CD4-positive, alpha-beta T cell treated with Interferon gamma for 1 hour (primary cell): Measurements from ENCODE around the gene SYCP3.
A peak's percentile ranks its signal among the peaks of the same experiment; 100 is the strongest.

Source experiments
- DNase-seq: peaks from one replicate; pipeline ENCODE4 v3.0.0-alpha.2; 2020

SYCP3 gene

DNA sequence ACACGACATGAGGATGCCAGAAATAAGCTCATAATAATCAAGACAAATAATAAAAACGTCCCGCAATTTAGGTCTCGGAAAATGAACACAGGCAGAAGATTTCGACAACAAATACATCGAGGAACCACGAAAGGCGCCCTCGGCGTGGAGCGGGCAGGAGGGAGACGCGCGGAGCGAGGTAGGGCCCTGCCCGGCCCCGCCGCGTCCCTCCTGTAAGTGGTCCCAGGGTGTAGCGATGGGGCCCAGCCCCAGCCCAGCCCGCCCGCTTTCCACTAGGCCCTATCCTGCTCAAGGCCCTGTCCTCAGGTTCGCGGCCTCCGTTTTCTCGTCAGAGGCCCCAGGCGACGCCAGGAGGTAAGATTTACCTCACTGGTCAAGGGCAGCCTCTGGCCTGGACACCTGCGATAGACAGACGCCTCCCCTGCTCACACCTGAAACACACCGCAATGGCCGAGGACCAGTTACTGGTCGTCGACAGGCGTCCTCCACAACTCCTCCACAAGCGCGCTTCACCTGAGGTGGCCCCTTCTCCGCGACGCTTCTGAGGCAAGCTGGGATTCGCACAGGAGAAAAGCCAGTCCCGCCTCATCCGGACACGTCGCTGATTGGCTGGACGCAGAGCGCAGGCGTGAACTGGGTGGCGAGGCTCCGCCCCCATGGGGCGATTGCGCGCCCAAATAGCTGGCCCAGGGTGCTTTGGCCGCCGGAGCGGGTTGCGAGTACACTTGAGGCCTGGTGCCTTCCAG, at the start of gene SYCP3:
Gene SYCP3, minus strand, starts transcription at position 543 of the 746 bp plus-strand sequence. CDS start 1,527 bp downstream, outside the sequence.
- no peak for DNase-seq

DNA sequence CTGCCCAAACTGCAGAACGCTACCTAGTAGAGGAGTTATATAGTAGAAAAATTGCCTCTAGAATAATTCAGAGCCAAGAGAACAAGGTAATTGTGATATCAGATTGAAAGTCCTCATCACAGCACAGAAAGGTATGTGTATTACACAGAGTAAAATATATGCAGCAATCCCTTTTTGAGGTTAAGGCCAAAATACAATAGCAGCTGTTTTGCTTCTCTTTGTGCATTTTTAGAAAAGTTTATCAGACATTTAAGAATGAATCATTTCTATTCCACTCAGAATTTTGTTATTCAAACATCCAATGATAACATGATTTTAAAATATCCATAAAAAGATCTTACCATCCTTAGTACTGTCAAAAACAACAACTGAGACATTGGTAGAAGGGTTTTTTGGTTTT, 46.4 kb upstream of the SYCP3 start:
- DNase-seq = no peak

GRCh38 chr12:101784376-101784775, 45.1 kb upstream of the SYCP3 start:
- DNase-seq = no peak

DNA sequence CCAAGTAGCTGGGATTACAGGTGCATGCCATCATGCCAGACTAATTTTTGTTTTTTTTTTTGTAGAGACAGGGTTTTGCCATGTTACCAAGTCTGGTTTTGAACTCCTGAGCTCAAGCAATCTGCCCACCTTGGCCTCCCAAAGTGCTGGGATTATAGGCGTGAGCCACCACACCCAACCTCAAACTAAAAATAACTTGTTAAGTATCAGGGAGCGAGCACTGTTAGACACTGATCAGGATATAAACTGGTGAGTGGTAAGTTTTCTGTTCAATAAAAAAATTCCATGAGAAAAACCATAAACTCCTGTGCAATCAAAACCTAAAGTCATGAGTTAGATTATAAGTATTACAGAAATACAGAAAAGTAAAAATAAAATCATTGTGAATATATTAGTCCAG, 44.6 kb upstream of the SYCP3 start:
- DNase-seq = no peak

DNA sequence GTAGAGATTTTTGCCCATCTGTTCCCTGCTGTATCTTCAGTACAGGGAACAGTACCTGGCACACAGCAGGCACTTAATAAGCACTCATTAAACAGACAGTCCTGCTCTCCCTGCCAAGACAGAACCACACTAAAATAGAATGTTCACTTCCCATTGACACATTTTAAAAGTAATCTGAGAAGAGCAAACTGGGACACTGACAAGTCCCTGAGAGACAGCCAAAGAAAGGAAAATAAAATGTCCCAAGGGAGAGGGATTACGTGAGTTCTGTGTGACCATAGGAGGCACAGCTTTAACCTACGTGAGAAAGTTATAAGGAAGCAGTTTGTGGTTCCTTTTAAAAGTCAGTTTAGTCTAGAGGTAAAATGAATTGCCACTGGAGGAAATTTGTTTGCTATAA, 43.9 kb upstream of the SYCP3 start:
- DNase-seq = no peak

- no peak for DNase-seq
These were observed 43.0 kb upstream of the SYCP3 start for GRCh38 chr12:101782273-101782731.

GRCh38 chr12:101781834-101782233, 42.6 kb upstream of the SYCP3 start:
- DNase-seq = no peak

DNA sequence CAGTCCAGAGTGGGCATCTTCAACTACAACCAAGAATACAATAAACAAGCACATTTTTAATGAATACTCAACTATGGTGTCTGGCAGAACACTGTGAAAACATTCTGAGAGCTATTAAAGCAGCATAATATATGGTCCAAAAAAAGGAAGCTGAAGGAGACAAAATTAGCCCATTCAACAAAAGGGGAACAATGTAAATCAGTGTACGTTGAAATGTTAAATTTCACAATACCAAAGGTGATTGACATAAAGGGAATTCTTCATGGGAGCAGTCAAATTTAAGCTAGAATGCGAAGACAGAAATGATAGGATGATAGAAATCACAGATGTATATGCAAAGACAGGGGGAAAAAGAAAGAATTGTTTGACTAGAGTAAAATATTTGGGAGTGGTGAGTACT, 41.3 kb upstream of the SYCP3 start:
- no peak for DNase-seq

GRCh38 chr12:101779626-101780025, 40.4 kb upstream of the SYCP3 start:
- DNase-seq = no peak

- DNase-seq = no peak
These were observed 39.9 kb upstream of the SYCP3 start for GRCh38 chr12:101779200-101779599.

- DNase-seq = no peak
These were observed 38.7 kb upstream of the SYCP3 start for GRCh38 chr12:101777978-101778377.

DNA sequence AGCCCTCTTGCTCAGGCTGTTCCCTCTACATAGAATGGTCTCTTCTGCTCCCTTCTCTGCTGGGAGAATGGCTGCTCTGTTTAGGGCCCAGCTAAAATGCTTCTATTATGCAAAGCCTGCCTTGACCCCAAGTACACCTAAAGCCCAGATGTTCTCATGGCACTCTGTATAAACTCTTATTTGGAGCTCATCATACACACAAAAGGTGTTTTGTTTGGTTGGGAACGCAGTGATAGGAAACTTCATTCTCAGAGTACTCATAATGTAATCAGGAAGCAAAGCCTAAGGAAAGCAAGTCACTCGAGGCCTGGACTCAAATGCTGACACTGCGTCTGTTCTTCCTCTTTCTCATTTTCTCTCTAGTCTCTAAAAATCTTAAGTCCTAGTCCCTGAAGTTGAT, 38.2 kb upstream of the SYCP3 start:
- DNase-seq = no peak

DNA sequence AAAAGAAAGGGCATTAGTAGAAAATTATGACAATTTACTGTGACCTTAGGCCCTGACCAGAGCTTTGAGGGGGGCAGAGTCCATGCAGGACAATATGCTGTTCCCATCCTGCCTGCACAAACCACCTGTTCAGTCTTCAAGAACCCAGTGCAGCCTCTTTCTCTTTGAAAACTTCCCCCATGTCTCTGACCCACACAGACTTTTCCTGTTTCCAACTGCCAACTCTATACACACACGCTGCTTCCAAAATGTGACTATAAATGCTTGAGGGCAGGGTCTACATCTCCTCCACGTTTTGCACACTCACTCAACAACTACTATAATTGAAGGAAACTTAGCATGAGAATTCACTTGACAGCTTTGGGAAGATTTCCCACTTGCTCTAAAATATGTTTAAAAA, 36.6 kb upstream of the SYCP3 start:
- no peak for DNase-seq

GRCh38 chr12:101773650-101774162, 34.4 kb upstream of the SYCP3 start:
- peak; percentile 61 for DNase-seq

GRCh38 chr12:101772012-101772775, 32.9 kb upstream of the SYCP3 start:
- no peak for DNase-seq

- DNase-seq = no peak
These were observed 30.6 kb upstream of the SYCP3 start for GRCh38 chr12:101769865-101770264.

GRCh38 chr12:101768781-101769180, 29.5 kb upstream of the SYCP3 start:
- DNase-seq = no peak

GRCh38 chr12:101767537-101767936, 28.3 kb upstream of the SYCP3 start:
- no peak for DNase-seq

DNA sequence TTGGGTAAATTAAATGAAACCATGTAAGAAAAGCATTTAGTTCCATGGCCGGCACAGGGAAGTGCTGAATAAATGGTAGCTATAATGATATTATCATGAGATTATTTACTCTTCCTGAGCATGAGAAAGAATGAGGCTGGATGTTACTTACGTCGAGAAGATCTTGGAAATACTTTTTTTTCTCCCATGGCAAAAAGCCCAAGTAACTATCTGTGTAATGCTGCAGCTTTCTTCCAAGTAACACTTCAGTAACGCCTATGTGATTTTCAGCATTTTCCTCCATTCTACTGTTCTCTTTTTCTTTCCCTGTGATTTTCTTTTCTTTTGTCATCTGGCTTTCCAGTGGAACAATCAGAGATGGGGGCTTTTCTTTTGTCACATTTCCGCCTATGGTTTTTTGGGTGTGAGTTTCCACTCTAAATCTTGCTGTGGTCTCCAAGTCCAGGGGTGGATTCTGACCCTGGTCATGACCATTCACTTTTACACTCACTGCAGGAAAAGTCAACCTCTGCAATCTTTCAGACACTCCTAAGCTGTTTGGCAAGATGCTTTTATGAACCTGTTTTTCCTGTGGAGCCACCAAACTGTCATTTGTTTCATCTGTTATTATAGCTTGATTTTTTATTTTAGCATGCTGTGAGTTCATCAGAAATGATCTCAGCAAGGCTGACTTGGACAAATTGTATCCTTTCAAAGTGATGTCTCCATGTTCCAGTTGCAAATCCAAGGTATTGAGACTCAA, 25.0 kb upstream of the SYCP3 start:
- DNase-seq = no peak

DNA sequence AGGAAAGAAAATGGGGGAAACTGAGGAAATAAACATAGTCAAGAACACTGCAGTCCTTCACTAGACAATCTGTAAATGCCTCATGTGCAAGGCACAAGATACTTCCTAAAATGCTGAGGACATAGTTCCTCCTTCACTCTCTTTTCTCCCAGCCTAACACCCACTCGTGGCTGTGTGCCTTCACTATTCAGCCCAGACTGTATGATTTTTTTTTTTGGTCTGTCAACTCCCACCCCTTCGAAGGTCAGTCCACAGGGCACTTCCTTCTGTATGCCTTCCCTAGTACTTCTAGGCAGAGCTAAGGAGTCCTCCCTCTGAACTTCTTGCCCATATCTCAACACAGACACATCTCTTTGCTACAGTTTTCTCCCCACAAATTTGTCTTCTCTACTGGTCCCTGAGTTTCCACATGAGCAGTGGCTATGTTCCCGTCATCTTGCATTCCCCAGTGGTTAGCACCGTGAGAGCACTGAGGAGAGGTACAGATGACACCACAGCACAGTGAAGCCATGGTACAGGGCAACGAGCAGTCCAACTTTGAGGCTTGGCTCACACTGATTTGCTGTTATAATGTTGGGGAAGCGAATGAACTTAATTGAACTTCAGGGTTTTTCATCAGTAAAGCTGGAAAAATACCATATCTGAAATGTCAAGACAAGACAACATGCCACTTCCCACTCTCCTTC, 24.1 kb upstream of the SYCP3 start:
- DNase-seq = no peak

DNA sequence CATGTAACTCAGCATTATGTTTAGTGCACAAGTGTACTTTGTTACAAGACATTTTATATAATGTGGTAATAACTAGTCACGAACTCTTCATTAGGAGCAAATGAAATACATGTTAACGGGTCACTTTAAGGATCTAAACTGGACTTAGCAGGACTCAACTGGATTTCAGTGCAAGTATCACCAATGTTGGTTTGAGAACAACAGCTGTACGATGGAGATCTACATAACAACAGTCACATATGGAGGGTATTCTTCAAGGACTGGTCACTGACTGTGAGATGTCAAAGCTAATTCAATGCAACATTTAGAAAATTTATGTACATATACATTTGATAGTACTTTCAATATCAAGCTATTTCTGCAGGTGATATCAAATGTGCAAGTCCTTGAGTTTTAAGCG, 22.5 kb upstream of the SYCP3 start:
- no peak for DNase-seq

GRCh38 chr12:101761350-101761749, 22.1 kb upstream of the SYCP3 start:
- no peak for DNase-seq
